Breast epithelium (tissue), 3 donors: Measurements from ENCODE around the gene CCDC88C.

Experiments used
- POLR2AphosphoS5 ChIP-seq, 3 donors: sonication (generic); formaldehyde crosslinking; IDR thresholded peaks; one replicate each; pipeline ENCODE4 v1.6.1; 2017; ENCODE audit warnings: antibody characterized with exemption in 3 of 3
- TF ChIP-seq, protein P1 (sequence below), 3 donors: fragments of 450-650 bp; IDR thresholded peaks; one replicate each; pipeline ENCODE4 v1.5.1; 2016 to 2017; ENCODE audit warnings: antibody characterized with exemption in 3 of 3, mild to moderate bottlenecking in 3 of 3, moderate library complexity in 3 of 3

- TF ChIP-seq, protein P1, sequence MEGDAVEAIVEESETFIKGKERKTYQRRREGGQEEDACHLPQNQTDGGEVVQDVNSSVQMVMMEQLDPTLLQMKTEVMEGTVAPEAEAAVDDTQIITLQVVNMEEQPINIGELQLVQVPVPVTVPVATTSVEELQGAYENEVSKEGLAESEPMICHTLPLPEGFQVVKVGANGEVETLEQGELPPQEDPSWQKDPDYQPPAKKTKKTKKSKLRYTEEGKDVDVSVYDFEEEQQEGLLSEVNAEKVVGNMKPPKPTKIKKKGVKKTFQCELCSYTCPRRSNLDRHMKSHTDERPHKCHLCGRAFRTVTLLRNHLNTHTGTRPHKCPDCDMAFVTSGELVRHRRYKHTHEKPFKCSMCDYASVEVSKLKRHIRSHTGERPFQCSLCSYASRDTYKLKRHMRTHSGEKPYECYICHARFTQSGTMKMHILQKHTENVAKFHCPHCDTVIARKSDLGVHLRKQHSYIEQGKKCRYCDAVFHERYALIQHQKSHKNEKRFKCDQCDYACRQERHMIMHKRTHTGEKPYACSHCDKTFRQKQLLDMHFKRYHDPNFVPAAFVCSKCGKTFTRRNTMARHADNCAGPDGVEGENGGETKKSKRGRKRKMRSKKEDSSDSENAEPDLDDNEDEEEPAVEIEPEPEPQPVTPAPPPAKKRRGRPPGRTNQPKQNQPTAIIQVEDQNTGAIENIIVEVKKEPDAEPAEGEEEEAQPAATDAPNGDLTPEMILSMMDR (IDR thresholded peaks at IDR 0.05) = no peak
- TF ChIP-seq POLR2AphosphoS5 (IDR thresholded peaks at IDR 0.05) = no peak
Observed at GRCh38 chr14:91270188-91270587, 147.4 kb downstream of the CCDC88C start.
